PC-9 (cell line): Measurements from ENCODE around the gene MCC. TPM values are rescaled to one million over a fixed set of nuclear protein-coding genes. Genes with fewer than 3 reads are reported as not detected.
"Not testable (repeated sequence)": the region's sequence is repeated elsewhere in the genome, so short reads cannot be mapped to it uniquely, and the experiment has no call there.

Experiments used
- BruUV-seq: library from RNA; stranded (reverse); fragments of 400-500 nt; replicated peaks from 2 replicates; lab custom pipeline; 2021; lab: Mats Ljungman, UMichigan
- CTCF ChIA-PET: fragments of 300-600 bp; sonication (Branson Sonifier 250); formaldehyde crosslinking; loops from one replicate; lab custom pipeline; 2022; ENCODE audit warnings: antibody characterized with exemption; lab: Charles Lee
- POLR2A ChIA-PET: fragments of 300-600 bp; sonication (Branson Sonifier 250); formaldehyde crosslinking; loops from one replicate; lab custom pipeline; 2022; ENCODE audit warnings: antibody characterized with exemption; ENCODE audit not compliant: unreplicated experiment; lab: Charles Lee
- DNase-seq, 2 experiments: peaks; one replicate each; pipeline versions ENCODE4 v3.0.0 to v3.0.0-alpha.2; 2015 to 2022; ENCODE audit warnings: mixed read lengths in 1 of 2
- H2AFZ ChIP-seq: fragments of 200-600 bp; sonication (generic); 2 replicates; pipeline ENCODE4 v1.8.1; 2017; ENCODE audit warnings: antibody characterized with exemption
- H3F3A ChIP-seq: fragments of 200-600 bp; sonication (generic); 2 replicates; pipeline ENCODE4 v1.8.1; 2017; ENCODE audit warnings: antibody characterized with exemption, mild to moderate bottlenecking, low read depth; ENCODE audit not compliant: insufficient read depth
- H3K27ac ChIP-seq: fragments of 200-600 bp; sonication (generic); 2 replicates; pipeline ENCODE4 v1.6.1; 2016; ENCODE audit warnings: mixed run types
- H3K27me3 ChIP-seq: fragments of 200-600 bp; sonication (generic); 2 replicates; pipeline ENCODE4 v1.6.1; 2016; ENCODE audit warnings: low read depth, mixed run types; ENCODE audit not compliant: insufficient read depth
- H3K36me3 ChIP-seq: fragments of 200-600 bp; sonication (generic); 2 replicates; pipeline ENCODE4 v1.6.1; 2016; ENCODE audit warnings: low read depth, mixed run types
- H3K4me1 ChIP-seq: fragments of 200-600 bp; sonication (generic); replicated peaks from 2 replicates; pipeline ENCODE4 v1.6.1; 2016; ENCODE audit warnings: mixed run types; ENCODE audit not compliant: insufficient read depth
- H3K4me2 ChIP-seq: fragments of 200-600 bp; sonication (generic); 2 replicates; pipeline ENCODE4 v1.6.1; 2017; ENCODE audit warnings: mixed run types
- H3K4me3 ChIP-seq: fragments of 200-600 bp; sonication (generic); 2 replicates; pipeline ENCODE4 v1.6.1; 2016; ENCODE audit warnings: mixed run types
- H3K79me2 ChIP-seq: fragments of 200-600 bp; sonication (generic); 2 replicates; pipeline ENCODE4 v1.6.1; 2017; ENCODE audit warnings: low read depth, mixed run types
- H3K9me2 ChIP-seq: fragments of 200-600 bp; sonication (generic); 2 replicates; pipeline ENCODE4 v1.8.1; 2017; ENCODE audit warnings: mild to moderate bottlenecking; ENCODE audit not compliant: insufficient read depth
- H3K9me3 ChIP-seq: fragments of 200-600 bp; sonication (generic); 2 replicates; pipeline ENCODE4 v1.8.1; 2016; ENCODE audit warnings: low read depth; ENCODE audit not compliant: insufficient read depth
- H4K20me1 ChIP-seq: fragments of 200-600 bp; sonication (generic); 2 replicates; pipeline ENCODE4 v1.8.1; 2017; ENCODE audit not compliant: insufficient read depth
- EZH2 ChIP-seq: fragments of 200-600 bp; sonication (generic); IDR thresholded peaks from 2 replicates; pipeline ENCODE4 v1.8.0; 2017; ENCODE audit warnings: antibody characterized with exemption, low read depth
- intact Hi-C: fragments of 100-400 bp; cut with micrococcal nuclease; formaldehyde crosslinking; loops from one replicate; pipeline ENCODE4 v1.10.0; 2022; ENCODE audit not compliant: unreplicated experiment
- total RNA-seq: library from RNA; stranded (reverse); gene quantifications from 2 replicates; pipeline ENCODE4 v1.2.3, GENCODE V29; 2021
- TF ChIP-seq, protein P1 (sequence below): fragments of 200-600 bp; sonication (generic); conservative IDR thresholded peaks from 2 replicates; pipeline ENCODE4 v1.6.1; 2017; ENCODE audit warnings: mixed run types, antibody characterized with exemption, mild to moderate bottlenecking, moderate library complexity

The MCC gene
- total RNA-seq, 1 experiment from 2014 or later: 2.5 TPM

GRCh38 chr5:113405530-113405929 lies 82.7 kb downstream of the MCC start:
- intact Hi-C loops: no loop called here
- no peaks in the 10 kb centered on the region for H4K20me1 ChIP-seq
- no peak overlapping the region for H3K27ac ChIP-seq
- no peak overlapping the region for H3K4me3 ChIP-seq
- BruUV-seq: no TSS peak
- no peaks in the 10 kb centered on the region for H3K9me3 ChIP-seq
- DNase-seq: no peak
- H2AFZ ChIP-seq: no peak overlapping the region
- no peaks in the 10 kb centered on the region for H3K36me3 ChIP-seq
- H3K4me1 ChIP-seq: no peaks in the 10 kb centered on the region
- no peak for TF ChIP-seq EZH2
- TF ChIP-seq, protein P1, sequence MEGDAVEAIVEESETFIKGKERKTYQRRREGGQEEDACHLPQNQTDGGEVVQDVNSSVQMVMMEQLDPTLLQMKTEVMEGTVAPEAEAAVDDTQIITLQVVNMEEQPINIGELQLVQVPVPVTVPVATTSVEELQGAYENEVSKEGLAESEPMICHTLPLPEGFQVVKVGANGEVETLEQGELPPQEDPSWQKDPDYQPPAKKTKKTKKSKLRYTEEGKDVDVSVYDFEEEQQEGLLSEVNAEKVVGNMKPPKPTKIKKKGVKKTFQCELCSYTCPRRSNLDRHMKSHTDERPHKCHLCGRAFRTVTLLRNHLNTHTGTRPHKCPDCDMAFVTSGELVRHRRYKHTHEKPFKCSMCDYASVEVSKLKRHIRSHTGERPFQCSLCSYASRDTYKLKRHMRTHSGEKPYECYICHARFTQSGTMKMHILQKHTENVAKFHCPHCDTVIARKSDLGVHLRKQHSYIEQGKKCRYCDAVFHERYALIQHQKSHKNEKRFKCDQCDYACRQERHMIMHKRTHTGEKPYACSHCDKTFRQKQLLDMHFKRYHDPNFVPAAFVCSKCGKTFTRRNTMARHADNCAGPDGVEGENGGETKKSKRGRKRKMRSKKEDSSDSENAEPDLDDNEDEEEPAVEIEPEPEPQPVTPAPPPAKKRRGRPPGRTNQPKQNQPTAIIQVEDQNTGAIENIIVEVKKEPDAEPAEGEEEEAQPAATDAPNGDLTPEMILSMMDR: no peak
- no peaks in the 10 kb centered on the region for H3K79me2 ChIP-seq
- ChIA-PET CTCF (no interaction called here), POLR2A (no interaction called here)
- H3K9me2 ChIP-seq: no peaks in the 10 kb centered on the region
- H3F3A ChIP-seq: no peaks in the 10 kb centered on the region
- H3K27me3 ChIP-seq: no peaks in the 10 kb centered on the region
- no peak overlapping the region for H3K4me2 ChIP-seq

DNA sequence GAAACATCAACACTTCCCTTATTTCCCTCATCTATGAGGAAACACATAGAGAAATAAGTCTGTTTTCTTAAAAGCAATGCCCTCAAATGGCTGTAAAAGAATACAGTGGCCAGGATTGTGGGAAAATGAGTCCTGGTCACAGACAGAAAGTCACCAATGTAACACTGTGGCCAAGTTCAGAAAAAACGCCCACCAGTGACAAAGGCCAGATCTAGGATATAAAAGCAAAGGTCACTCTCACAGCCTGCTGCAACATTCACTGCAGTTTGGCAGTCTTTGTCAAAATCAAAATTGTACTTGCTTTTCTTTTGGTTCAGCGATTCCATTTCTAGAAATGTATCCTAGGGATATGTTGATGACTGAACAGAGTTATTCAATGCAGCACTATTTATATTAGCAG lies 84.0 kb downstream of the MCC start:
- no peaks in the 10 kb centered on the region for H3K79me2 ChIP-seq
- no TSS peak for BruUV-seq
- H3K4me1 ChIP-seq: no peaks in the 10 kb centered on the region
- no peak overlapping the region for H2AFZ ChIP-seq
- no peak for DNase-seq
- intact Hi-C loops: no loop called here
- H3K27me3 ChIP-seq: no peaks in the 10 kb centered on the region
- no peak overlapping the region for H3K4me2 ChIP-seq
- TF ChIP-seq, protein P1: no peak
- TF ChIP-seq EZH2: no peak
- ChIA-PET CTCF (no interaction called here), POLR2A (interaction anchor here (0.6 kb wide), 1 partner anchor 106 kb away, joined by 5 read pairs; no protein-coding TSS in a partner anchor)
- no peaks in the 10 kb centered on the region for H3K36me3 ChIP-seq
- H3K27ac ChIP-seq: no peak overlapping the region
- H3F3A ChIP-seq: no peaks in the 10 kb centered on the region
- no peaks in the 10 kb centered on the region for H4K20me1 ChIP-seq
- H3K4me3 ChIP-seq: no peak overlapping the region
- no peaks in the 10 kb centered on the region for H3K9me2 ChIP-seq
- H3K9me3 ChIP-seq: no peaks in the 10 kb centered on the region

DNA sequence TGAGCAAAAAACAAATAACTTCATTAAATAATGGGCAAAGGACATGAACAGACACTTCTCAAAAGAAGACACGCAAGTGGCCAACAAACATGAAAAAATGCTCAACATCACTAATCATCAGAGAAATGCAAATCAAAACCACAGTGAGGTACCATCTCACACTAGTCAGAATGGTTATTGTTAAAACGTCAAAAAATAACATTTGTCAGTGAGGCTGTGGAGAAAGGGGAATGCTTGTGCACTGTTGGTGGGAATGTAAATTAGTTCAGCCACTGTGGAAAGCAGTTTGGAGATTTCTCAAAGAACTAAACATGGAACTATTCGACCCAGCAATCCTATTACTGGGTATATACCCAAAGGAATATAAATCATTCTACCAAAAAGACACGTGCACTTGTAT lies 90.3 kb downstream of the MCC start:
- H3K4me2 ChIP-seq, POLR2A ChIA-PET: not testable (repeated sequence)

GRCh38 chr5:113397046-113397445 lies 91.2 kb downstream of the MCC start:
- no peaks in the 10 kb centered on the region for H3F3A ChIP-seq
- ChIA-PET POLR2A (no interaction called here), CTCF (no interaction called here)
- H3K27ac ChIP-seq: no peak overlapping the region
- intact Hi-C loops: no loop called here
- H3K9me3 ChIP-seq: no peaks in the 10 kb centered on the region
- no peak for DNase-seq
- no peak overlapping the region for H3K4me2 ChIP-seq
- H3K4me3 ChIP-seq: no peak overlapping the region
- H2AFZ ChIP-seq: no peak overlapping the region
- no peaks in the 10 kb centered on the region for H3K9me2 ChIP-seq
- TF ChIP-seq, protein P1: no peak
- TF ChIP-seq EZH2: no peak
- H3K36me3 ChIP-seq: no peaks in the 10 kb centered on the region
- H3K4me1 ChIP-seq: no peaks in the 10 kb centered on the region
- no peaks in the 10 kb centered on the region for H3K27me3 ChIP-seq
- BruUV-seq: no TSS peak
- H4K20me1 ChIP-seq: no peaks in the 10 kb centered on the region
- H3K79me2 ChIP-seq: no peaks in the 10 kb centered on the region

More for the DNA sequence above, 90.3 kb downstream of the MCC start:
- H3K9me2 ChIP-seq, H3K4me1 ChIP-seq, DNase-seq, H3K79me2 ChIP-seq, intact Hi-C loops, H3K27me3 ChIP-seq, H3K36me3 ChIP-seq, CTCF ChIA-PET, H3K4me3 ChIP-seq, H3K9me3 ChIP-seq, H2AFZ ChIP-seq, H4K20me1 ChIP-seq, H3K27ac ChIP-seq, BruUV-seq, H3F3A ChIP-seq: not testable (repeated sequence)
